Measurements from ENCODE around the gene CXorf38.
A peak's percentile ranks its signal among the peaks of the same experiment; 100 is the strongest.
"Not testable (repeated sequence)": the region's sequence is repeated elsewhere in the genome, so short reads cannot be mapped to it uniquely, and the experiment has no call there.

CXorf38 gene

GRCh38 chrX:40625294-40625693, 22.1 kb downstream of the CXorf38 start:
- Histone ChIP-seq H3K36me3 (ENCODE audit: control insufficient read depth, insufficient read depth, low read length) (peaks cover 23% of the 10 kb centered on the region), H3K27ac (ENCODE audit: low read depth, low read length) (no peak overlapping the region), H3K9ac (ENCODE audit: low read depth, low read length) (no peak overlapping the region), H3K9me3 (ENCODE audit: control insufficient read depth, insufficient read depth, low read length) (peaks cover 3% of the 10 kb centered on the region; the same call in 1 of the 2 replicates), H3K4me1 (ENCODE audit: control insufficient read depth, insufficient read depth, low read length) (no peaks in the 10 kb centered on the region), H3K27me3 (ENCODE audit: control insufficient read depth, insufficient read depth, low read length) (no peaks in the 10 kb centered on the region), H3K4me3 (ENCODE audit: low read depth, low read length) (no peak overlapping the region)

- Histone ChIP-seq H3K4me3 (ENCODE audit: low read depth, low read length) (no peak overlapping the region), H3K9ac (ENCODE audit: low read depth, low read length) (no peak overlapping the region), H3K27me3 (ENCODE audit: control insufficient read depth, insufficient read depth, low read length) (no peaks in the 10 kb centered on the region), H3K27ac (ENCODE audit: low read depth, low read length) (no peak overlapping the region), H3K4me1 (ENCODE audit: control insufficient read depth, insufficient read depth, low read length) (no peaks in the 10 kb centered on the region), H3K36me3 (ENCODE audit: control insufficient read depth, insufficient read depth, low read length) (peaks cover 14% of the 10 kb centered on the region), H3K9me3 (ENCODE audit: control insufficient read depth, insufficient read depth, low read length) (peaks cover 3% of the 10 kb centered on the region; the same call in 1 of the 2 replicates)
Observed at GRCh38 chrX:40623665-40624064, 23.7 kb downstream of the CXorf38 start.

- H3K9me3 ChIP-seq (ENCODE audit: control insufficient read depth, insufficient read depth, low read length): peaks cover 3% of the 10 kb centered on the region; the same call in 1 of the 2 replicates
- peaks cover 9% of the 10 kb centered on the region for H3K36me3 ChIP-seq (ENCODE audit: control insufficient read depth, insufficient read depth, low read length)
- no peak within 1 kb of the TSS for H3K9ac ChIP-seq (ENCODE audit: low read depth, low read length)
- no peak within 1 kb of the TSS for H3K27ac ChIP-seq (ENCODE audit: low read depth, low read length)
- no peaks in the 10 kb centered on the region for H3K27me3 ChIP-seq (ENCODE audit: control insufficient read depth, insufficient read depth, low read length)
- H3K4me3 ChIP-seq (ENCODE audit: low read depth, low read length): no peak within 1 kb of the TSS
- no peaks in the 10 kb centered on the region for H3K4me1 ChIP-seq (ENCODE audit: control insufficient read depth, insufficient read depth, low read length)
Observed at GRCh38 chrX:40623139-40623536, 24.2 kb downstream of the CXorf38 start, which contains the start of gene MPC1L. MPC1L (plus strand) TSS chrX:40623428; CDS start chrX:40623566, 138 bp downstream.

- no peak overlapping the region for H3K27ac ChIP-seq (ENCODE audit: low read depth, low read length)
- no peak overlapping the region for H3K4me3 ChIP-seq (ENCODE audit: low read depth, low read length)
- H3K27me3 ChIP-seq (ENCODE audit: control insufficient read depth, insufficient read depth, low read length): no peaks in the 10 kb centered on the region
- H3K9me3 ChIP-seq (ENCODE audit: control insufficient read depth, insufficient read depth, low read length): peaks cover 3% of the 10 kb centered on the region; the same call in 1 of the 2 replicates
- no peaks in the 10 kb centered on the region for H3K4me1 ChIP-seq (ENCODE audit: control insufficient read depth, insufficient read depth, low read length)
- H3K36me3 ChIP-seq (ENCODE audit: control insufficient read depth, insufficient read depth, low read length): peaks cover 3% of the 10 kb centered on the region; the same call in 1 of the 2 replicates
- H3K9ac ChIP-seq (ENCODE audit: low read depth, low read length): no peak overlapping the region
Observed at GRCh38 chrX:40622479-40623138, 24.8 kb downstream of the CXorf38 start.

GRCh38 chrX:40617566-40617965, 29.8 kb downstream of the CXorf38 start:
- H3K36me3 ChIP-seq (ENCODE audit: control insufficient read depth, insufficient read depth, low read length): no peaks in the 10 kb centered on the region
- no peak overlapping the region for H3K9ac ChIP-seq (ENCODE audit: low read depth, low read length)
- H3K27me3 ChIP-seq (ENCODE audit: control insufficient read depth, insufficient read depth, low read length): no peaks in the 10 kb centered on the region
- no peak overlapping the region for H3K4me3 ChIP-seq (ENCODE audit: low read depth, low read length)
- H3K4me1 ChIP-seq (ENCODE audit: control insufficient read depth, insufficient read depth, low read length): no peaks in the 10 kb centered on the region
- no peak overlapping the region for H3K27ac ChIP-seq (ENCODE audit: low read depth, low read length)
- peaks cover 20% of the 10 kb centered on the region for H3K9me3 ChIP-seq (ENCODE audit: control insufficient read depth, insufficient read depth, low read length)

- H3K9me3 ChIP-seq (ENCODE audit: control insufficient read depth, insufficient read depth, low read length): peaks cover 19% of the 10 kb centered on the region
- H3K36me3 ChIP-seq (ENCODE audit: control insufficient read depth, insufficient read depth, low read length): no peaks in the 10 kb centered on the region
- H3K27me3 ChIP-seq (ENCODE audit: control insufficient read depth, insufficient read depth, low read length): no peaks in the 10 kb centered on the region
- H3K9ac ChIP-seq (ENCODE audit: low read depth, low read length): no peak overlapping the region
- H3K4me3 ChIP-seq (ENCODE audit: low read depth, low read length): peak overlapping the region; percentile 1; the same call in 1 of the 2 replicates
- no peaks in the 10 kb centered on the region for H3K4me1 ChIP-seq (ENCODE audit: control insufficient read depth, insufficient read depth, low read length)
- H3K27ac ChIP-seq (ENCODE audit: low read depth, low read length): no peak overlapping the region
Observed at GRCh38 chrX:40615976-40616375, 31.4 kb downstream of the CXorf38 start.

GRCh38 chrX:40612511-40612910, 34.9 kb downstream of the CXorf38 start:
- Histone ChIP-seq H3K27ac (ENCODE audit: low read depth, low read length) (no peak overlapping the region), H3K27me3 (ENCODE audit: control insufficient read depth, insufficient read depth, low read length) (no peaks in the 10 kb centered on the region), H3K9ac (ENCODE audit: low read depth, low read length) (no peak overlapping the region), H3K9me3 (ENCODE audit: control insufficient read depth, insufficient read depth, low read length) (peaks cover 19% of the 10 kb centered on the region), H3K4me1 (ENCODE audit: control insufficient read depth, insufficient read depth, low read length) (no peaks in the 10 kb centered on the region), H3K4me3 (ENCODE audit: low read depth, low read length) (no peak overlapping the region), H3K36me3 (ENCODE audit: control insufficient read depth, insufficient read depth, low read length) (no peaks in the 10 kb centered on the region)

GRCh38 chrX:40607381-40607780, 40.0 kb downstream of the CXorf38 start:
- no peak overlapping the region for H3K4me3 ChIP-seq (ENCODE audit: low read depth, low read length)
- H3K27ac ChIP-seq (ENCODE audit: low read depth, low read length): no peak overlapping the region
- H3K9me3 ChIP-seq (ENCODE audit: control insufficient read depth, insufficient read depth, low read length): no peaks in the 10 kb centered on the region
- no peak overlapping the region for H3K9ac ChIP-seq (ENCODE audit: low read depth, low read length)
- H3K4me1 ChIP-seq (ENCODE audit: control insufficient read depth, insufficient read depth, low read length): no peaks in the 10 kb centered on the region
- 0 out of 2 replicates have a peak, but pooled peaks cover 7% of the 10 kb centered on the region for H3K36me3 ChIP-seq (ENCODE audit: control insufficient read depth, insufficient read depth, low read length)
- H3K27me3 ChIP-seq (ENCODE audit: control insufficient read depth, insufficient read depth, low read length): no peaks in the 10 kb centered on the region

GRCh38 chrX:40603446-40603845, 43.9 kb downstream of the CXorf38 start:
- Histone ChIP-seq H3K9me3 (ENCODE audit: control insufficient read depth, insufficient read depth, low read length) (no peaks in the 10 kb centered on the region), H3K4me3 (ENCODE audit: low read depth, low read length) (no peak overlapping the region), H3K27ac (ENCODE audit: low read depth, low read length) (no peak overlapping the region), H3K36me3 (ENCODE audit: control insufficient read depth, insufficient read depth, low read length) (peaks cover 36% of the 10 kb centered on the region), H3K4me1 (ENCODE audit: control insufficient read depth, insufficient read depth, low read length) (no peaks in the 10 kb centered on the region), H3K9ac (ENCODE audit: low read depth, low read length) (no peak overlapping the region), H3K27me3 (ENCODE audit: control insufficient read depth, insufficient read depth, low read length) (no peaks in the 10 kb centered on the region)

- H3K36me3 ChIP-seq (ENCODE audit: control insufficient read depth, insufficient read depth, low read length): peaks cover 19% of the 10 kb centered on the region
- not testable (repeated sequence) for H3K27me3 ChIP-seq (ENCODE audit: control insufficient read depth, insufficient read depth, low read length); H3K4me3 ChIP-seq (ENCODE audit: low read depth, low read length); H3K9ac ChIP-seq (ENCODE audit: low read depth, low read length); H3K4me1 ChIP-seq (ENCODE audit: control insufficient read depth, insufficient read depth, low read length); H3K27ac ChIP-seq (ENCODE audit: low read depth, low read length); H3K9me3 ChIP-seq (ENCODE audit: control insufficient read depth, insufficient read depth, low read length)
Observed at GRCh38 chrX:40589616-40590321, 57.6 kb downstream of the CXorf38 start.

GRCh38 chrX:40587623-40588022, 59.7 kb downstream of the CXorf38 start:
- not testable (repeated sequence) for H3K9ac ChIP-seq (ENCODE audit: low read depth, low read length); H3K4me1 ChIP-seq (ENCODE audit: control insufficient read depth, insufficient read depth, low read length); H3K9me3 ChIP-seq (ENCODE audit: control insufficient read depth, insufficient read depth, low read length); H3K27me3 ChIP-seq (ENCODE audit: control insufficient read depth, insufficient read depth, low read length); H3K27ac ChIP-seq (ENCODE audit: low read depth, low read length); H3K4me3 ChIP-seq (ENCODE audit: low read depth, low read length)
- peaks cover 15% of the 10 kb centered on the region for H3K36me3 ChIP-seq (ENCODE audit: control insufficient read depth, insufficient read depth, low read length)
